ENCODE results near the gene LRRC46.

DNA sequence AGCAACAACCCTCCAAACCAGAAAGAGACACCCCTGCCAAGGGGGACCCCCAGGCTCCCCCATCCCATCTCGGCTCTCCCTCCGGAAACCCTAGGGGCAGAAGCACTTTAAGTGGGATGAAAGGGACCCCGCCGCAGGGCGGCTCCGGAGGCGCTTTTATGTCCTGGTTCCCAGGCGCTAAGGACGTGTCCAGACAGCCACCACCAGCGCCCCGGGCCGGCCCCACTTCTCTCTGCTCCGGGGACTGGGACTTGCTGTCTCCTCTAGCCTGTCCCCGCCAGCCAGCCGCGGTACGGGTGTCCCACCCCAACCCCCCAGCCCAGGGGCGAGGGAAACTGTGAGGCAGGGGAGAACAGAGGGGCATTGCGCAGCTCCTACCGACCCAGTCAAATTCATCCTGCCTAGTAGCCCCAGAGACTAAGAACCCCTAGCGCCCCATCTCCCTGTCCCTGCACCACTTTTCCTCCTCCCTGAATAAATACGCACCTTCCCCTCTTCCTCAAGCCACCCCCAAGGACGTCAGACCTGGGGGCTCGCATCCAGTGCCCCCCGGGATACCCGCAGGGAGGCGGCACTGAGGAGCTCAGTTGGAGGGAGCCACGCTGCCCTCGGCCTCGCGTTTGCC is 15.4 kb downstream of the LRRC46 start:
- TF ChIP-seq MAX (IDR thresholded peaks at IDR 0.05; ENCODE audit: low read depth, low read length) (no peak), POLR2A (IDR thresholded peaks at IDR 0.05; ENCODE audit: extremely low read depth, insufficient read length) (no peak), CTCF (IDR thresholded peaks at IDR 0.05; ENCODE audit: low read depth, low read length) (no peak), MYC (IDR thresholded peaks at IDR 0.05; ENCODE audit: low read depth, low read length) (no peak)

Measured in NB4 (cell line).